Smooth muscle cell (in vitro differentiated cells): Measurements from ENCODE around the gene EFNA2. TPM values are rescaled to one million over a fixed set of nuclear protein-coding genes. Genes with fewer than 3 reads are reported as not detected.
A peak's percentile ranks its signal among the peaks of the same experiment; 100 is the strongest.

Experiments
- DNase-seq: peaks from one replicate; lab custom pipeline; 2025; ENCODE audit not compliant: unreplicated experiment; lab: John Stamatoyannopoulos, UW
- H2AFZ ChIP-seq: fragments of 200-600 bp; sonication (generic); 2 replicates; pipeline ENCODE4 v1.6.0; 2016; ENCODE audit warnings: antibody characterized with exemption, low read depth, mild to moderate bottlenecking
- H3F3A ChIP-seq: fragments of 200-600 bp; sonication (generic); 2 replicates; pipeline ENCODE4 v1.6.0; 2017; ENCODE audit warnings: antibody characterized with exemption, low read depth
- H3K27ac ChIP-seq: fragments of 200-600 bp; sonication (generic); 2 replicates; pipeline ENCODE4 v1.5.1; 2016; ENCODE audit warnings: low read depth, mild to moderate bottlenecking
- H3K27me3 ChIP-seq: fragments of 200-600 bp; sonication (generic); 2 replicates; pipeline ENCODE4 v1.6.1; 2016; ENCODE audit warnings: low read depth, mild to moderate bottlenecking
- H3K36me3 ChIP-seq: fragments of 200-600 bp; sonication (generic); 2 replicates; pipeline ENCODE4 v1.5.1; 2016; ENCODE audit warnings: low read depth
- H3K4me1 ChIP-seq: fragments of 200-600 bp; sonication (generic); 2 replicates; pipeline ENCODE4 v1.5.1; 2016; ENCODE audit warnings: low read depth
- H3K4me2 ChIP-seq: fragments of 200-600 bp; sonication (generic); 2 replicates; pipeline ENCODE4 v1.6.0; 2016; ENCODE audit warnings: mild to moderate bottlenecking
- H3K4me3 ChIP-seq: fragments of 200-600 bp; sonication (generic); 2 replicates; pipeline ENCODE4 v1.5.1; 2016; ENCODE audit warnings: mild to moderate bottlenecking
- H3K79me2 ChIP-seq: fragments of 200-600 bp; sonication (generic); 2 replicates; pipeline ENCODE4 v1.6.0; 2016; ENCODE audit warnings: low read depth, mild to moderate bottlenecking
- H3K9ac ChIP-seq: fragments of 200-600 bp; sonication (generic); 2 replicates; pipeline ENCODE4 v1.6.0; 2016; ENCODE audit warnings: low read depth
- H3K9me3 ChIP-seq: fragments of 200-600 bp; sonication (generic); replicated peaks from 2 replicates; pipeline ENCODE4 v1.5.1; 2016; ENCODE audit warnings: low read depth
- H4K20me1 ChIP-seq: fragments of 200-600 bp; sonication (generic); 2 replicates; pipeline ENCODE4 v1.6.0; 2016; ENCODE audit warnings: low read depth
- whole genome bisulfite sequencing: methylation state at CpG from one replicate; pipeline ENCODE4 v1.1.7; 2016; ENCODE audit warnings: low lambda C conversion rate; 5-methylcytosine and 5-hydroxymethylcytosine counted together
- polyA plus RNA-seq: library from polyadenylated mRNA; unstranded; fragments of >200 nt; fragmentation: Nextera tagmentation; extraction: Ambion mirVana; gene quantifications from 2 replicates; pipeline ENCODE4 v1.2.1, GENCODE V29; 2016
- total RNA-seq: library from RNA; depleted of rRNA; stranded (reverse); fragments of >200 nt; gene quantifications from 2 replicates; pipeline ENCODE4 v1.2.3, GENCODE V29; 2014
- TF ChIP-seq, protein P1 (sequence below): fragments of 200-600 bp; sonication (generic); IDR thresholded peaks from 2 replicates; pipeline ENCODE4 v1.5.1; 2017; ENCODE audit warnings: borderline replicate concordance, mild to moderate bottlenecking, antibody characterized with exemption; ENCODE audit not compliant: insufficient read depth, poor library complexity, severe bottlenecking

The EFNA2 gene
- total and polyA plus RNA-seq, 2 experiments from 2014 or later, result 0.89 to 6.2 TPM

DNA sequence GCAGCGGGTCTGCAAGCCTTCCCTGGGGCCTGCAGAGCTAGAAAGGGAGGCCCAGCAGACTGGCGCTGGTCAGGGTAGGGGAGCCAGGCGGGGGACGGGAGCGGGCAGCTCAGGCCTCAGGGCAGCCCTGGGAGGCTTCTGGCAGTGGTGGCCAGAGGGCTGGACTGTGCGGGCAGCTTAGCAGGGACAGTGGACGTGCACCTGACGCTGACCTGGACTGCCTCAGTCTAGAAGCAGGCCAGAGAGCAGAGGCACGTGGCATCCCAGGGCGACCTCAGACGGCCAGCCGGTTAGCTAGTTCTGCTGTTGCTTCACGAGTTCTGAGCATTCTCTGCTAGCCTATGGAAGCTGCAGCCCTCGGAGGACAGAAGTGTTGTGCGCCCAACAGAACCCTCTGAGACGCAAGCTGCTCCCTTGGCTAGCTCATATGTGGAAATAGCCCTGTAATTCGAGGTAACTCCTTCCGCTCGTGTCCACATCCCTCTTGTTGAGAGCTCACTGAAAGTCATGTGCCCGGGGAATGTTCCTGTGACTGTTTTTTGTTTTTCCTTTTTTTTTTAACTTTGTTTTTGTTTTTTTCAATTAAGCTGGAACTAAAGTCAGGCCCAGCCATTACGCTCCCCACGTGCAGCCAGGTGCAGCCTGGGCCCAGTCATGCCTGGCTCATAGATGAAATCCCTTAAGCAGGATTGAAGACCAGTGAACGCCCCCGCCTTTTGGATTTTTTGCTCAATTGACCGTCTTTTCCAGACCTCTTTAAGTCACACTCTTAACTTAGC, 12.2 kb upstream of the EFNA2 start:
- Histone ChIP-seq H3K27me3 (no peaks in the 10 kb centered on the region), H2AFZ (no peak overlapping the region), H3K9me3 (no peaks in the 10 kb centered on the region), H3F3A (peaks cover 52% of the 10 kb centered on the region), H3K27ac (peak overlapping the region; percentile 96), H3K4me1 (peaks cover 41% of the 10 kb centered on the region), H3K79me2 (peaks cover 67% of the 10 kb centered on the region), H3K36me3 (peaks cover 8% of the 10 kb centered on the region), H3K4me3 (no peak overlapping the region), H3K9ac (no peak overlapping the region), H4K20me1 (peaks cover 48% of the 10 kb centered on the region), H3K4me2 (no peak overlapping the region)
- TF ChIP-seq, protein P1, sequence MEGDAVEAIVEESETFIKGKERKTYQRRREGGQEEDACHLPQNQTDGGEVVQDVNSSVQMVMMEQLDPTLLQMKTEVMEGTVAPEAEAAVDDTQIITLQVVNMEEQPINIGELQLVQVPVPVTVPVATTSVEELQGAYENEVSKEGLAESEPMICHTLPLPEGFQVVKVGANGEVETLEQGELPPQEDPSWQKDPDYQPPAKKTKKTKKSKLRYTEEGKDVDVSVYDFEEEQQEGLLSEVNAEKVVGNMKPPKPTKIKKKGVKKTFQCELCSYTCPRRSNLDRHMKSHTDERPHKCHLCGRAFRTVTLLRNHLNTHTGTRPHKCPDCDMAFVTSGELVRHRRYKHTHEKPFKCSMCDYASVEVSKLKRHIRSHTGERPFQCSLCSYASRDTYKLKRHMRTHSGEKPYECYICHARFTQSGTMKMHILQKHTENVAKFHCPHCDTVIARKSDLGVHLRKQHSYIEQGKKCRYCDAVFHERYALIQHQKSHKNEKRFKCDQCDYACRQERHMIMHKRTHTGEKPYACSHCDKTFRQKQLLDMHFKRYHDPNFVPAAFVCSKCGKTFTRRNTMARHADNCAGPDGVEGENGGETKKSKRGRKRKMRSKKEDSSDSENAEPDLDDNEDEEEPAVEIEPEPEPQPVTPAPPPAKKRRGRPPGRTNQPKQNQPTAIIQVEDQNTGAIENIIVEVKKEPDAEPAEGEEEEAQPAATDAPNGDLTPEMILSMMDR, result no peak
- DNase-seq, result no peak
- WGBS, result 89% methylated on average over 25 of the region's 25 CpGs

DNA sequence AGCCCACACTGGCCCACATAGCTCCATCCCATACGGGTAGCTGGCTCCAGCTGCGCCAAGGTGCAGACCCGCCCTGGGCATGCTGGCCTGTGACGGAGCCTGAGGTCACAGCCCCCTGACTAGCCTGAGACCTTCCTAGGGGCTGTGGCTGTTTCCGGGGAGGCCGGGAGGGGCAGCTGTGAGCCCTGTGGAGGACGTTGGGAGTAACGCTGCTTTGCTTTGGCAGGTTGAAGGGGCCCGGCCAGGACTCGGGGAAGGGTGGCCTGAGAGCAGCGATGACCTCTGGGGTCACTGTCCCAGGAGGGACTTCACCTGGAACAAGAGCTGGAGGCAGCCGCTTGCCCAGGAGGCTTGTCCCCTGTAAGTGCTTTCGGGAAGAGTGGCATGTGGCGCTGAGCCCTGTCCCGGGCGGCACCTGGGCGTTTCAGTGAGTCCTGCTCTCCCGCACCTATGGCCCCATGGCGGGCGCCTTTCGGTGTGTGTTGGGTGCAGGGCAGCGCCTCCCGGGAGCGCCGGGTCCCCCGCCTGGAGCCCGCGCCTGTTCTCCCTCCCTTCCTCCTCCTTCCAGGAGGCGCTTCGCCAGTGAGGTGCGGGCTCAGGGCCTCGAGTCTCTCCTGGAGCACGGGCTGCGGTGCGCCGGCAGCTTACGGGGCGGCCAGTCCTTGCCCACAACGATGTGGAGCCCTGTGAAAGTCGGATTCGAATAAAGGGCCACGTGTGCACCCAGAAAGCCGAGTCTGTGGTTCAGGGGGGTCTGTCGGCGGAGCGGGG, 11.4 kb upstream of the EFNA2 start:
- peak overlapping the region; percentile 96 for H3K27ac ChIP-seq
- H3K4me1 ChIP-seq, result peaks cover 37% of the 10 kb centered on the region
- peak overlapping the region; percentile 69 for H3K4me3 ChIP-seq

DNA sequence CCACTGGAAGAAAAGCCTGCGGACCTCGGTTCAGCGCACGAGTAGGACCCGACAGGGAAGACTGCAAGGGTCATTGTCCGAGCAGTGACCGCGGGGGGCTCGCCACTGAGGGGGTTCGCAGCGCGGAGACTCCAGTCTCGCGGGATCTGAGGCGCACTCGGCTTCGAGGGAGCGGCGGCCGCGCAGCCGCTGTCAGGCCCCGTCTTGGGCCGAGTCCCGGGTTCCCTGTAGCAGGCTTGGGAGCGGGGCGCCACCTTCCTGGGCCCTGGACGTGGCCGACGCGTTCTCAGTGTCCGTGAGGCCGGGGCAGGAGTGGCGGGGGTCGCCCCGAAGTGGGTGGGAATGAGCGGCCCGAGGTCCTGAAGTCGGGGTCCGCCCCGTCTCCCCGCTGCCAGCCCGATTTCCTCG, 10.8 kb upstream of the EFNA2 start:
- TF ChIP-seq, protein P1, result no peak
- peaks cover 35% of the 10 kb centered on the region for H3K4me1 ChIP-seq
- peaks cover 64% of the 10 kb centered on the region for H3K79me2 ChIP-seq
- no peaks in the 10 kb centered on the region for H3K27me3 ChIP-seq
- H3F3A ChIP-seq, result peaks cover 46% of the 10 kb centered on the region
- H3K4me2 ChIP-seq, result peak overlapping the region; percentile 86
- WGBS, result 48% methylated on average over 17 of the region's 44 CpGs
- H4K20me1 ChIP-seq, result peaks cover 49% of the 10 kb centered on the region
- no peak overlapping the region for H2AFZ ChIP-seq
- no peaks in the 10 kb centered on the region for H3K9me3 ChIP-seq
- H3K36me3 ChIP-seq, result peaks cover 8% of the 10 kb centered on the region
- H3K4me3 ChIP-seq, result peak overlapping the region; percentile 69
- peak overlapping the region; percentile 96 for H3K27ac ChIP-seq
- H3K9ac ChIP-seq, result peak overlapping the region; percentile 86
- DNase-seq, result no peak

More for the DNA sequence above, 11.4 kb upstream of the EFNA2 start:
- Histone ChIP-seq H3K36me3 (peaks cover 8% of the 10 kb centered on the region), H3K79me2 (peaks cover 67% of the 10 kb centered on the region), H2AFZ (no peak overlapping the region), H3K9ac (peak overlapping the region; percentile 86), H3K9me3 (no peaks in the 10 kb centered on the region), H4K20me1 (peaks cover 48% of the 10 kb centered on the region), H3K4me2 (peak overlapping the region; percentile 86), H3K27me3 (no peaks in the 10 kb centered on the region), H3F3A (peaks cover 49% of the 10 kb centered on the region)
- TF ChIP-seq, protein P1, result no peak
- no peak for DNase-seq
- WGBS, result 86% methylated on average over 45 of the region's 46 CpGs
